Measurements from ENCODE around the gene BID.

- TF ChIP-seq EZH2 (IDR thresholded peaks at IDR 0.05; ENCODE audit: insufficient read depth, poor library complexity, severe bottlenecking) = no peak
- TF ChIP-seq EZH2phosphoT487 (IDR thresholded peaks at IDR 0.05; ENCODE audit: insufficient read depth, low read depth) = no peak
Observed at GRCh38 chr22:17795661-17796548, 21.6 kb upstream of the BID start.
